CD14-positive monocyte (primary cell): Measurements from ENCODE around the gene RSPO3. TPM values are rescaled to one million over a fixed set of nuclear protein-coding genes. Genes with fewer than 3 reads are reported as not detected.

ENCODE experiments used
- DNase-seq, 3 donors: peaks; one replicate each; pipeline ENCODE4 v3.0.0-alpha.2; 2011 to 2022
- H2AFZ ChIP-seq: 2 replicates; pipeline ENCODE4 v1.6.0; 2012; ENCODE audit warnings: mild to moderate bottlenecking, low read depth, low read length, inconsistent platforms; ENCODE audit not compliant: insufficient read depth, poor library complexity, severe bottlenecking
- H3K27ac ChIP-seq, 2 donors: 1 replicate in 1 of 2; 2 replicates in 1 of 2; pipeline ENCODE4 v1.5.1; 2012 to 2013; ENCODE audit warnings: low read length in 2 of 2, control low read depth in 1 of 2, inconsistent platforms in 1 of 2, low read depth in 1 of 2, mild to moderate bottlenecking in 1 of 2
- H3K27me3 ChIP-seq, 2 donors: one replicate each; pipeline versions ENCODE4 v1.6.0 to v1.6.1; 2011 to 2013; ENCODE audit warnings: low read length in 2 of 2; ENCODE audit not compliant: control insufficient read depth in 2 of 2, insufficient read depth in 2 of 2
- H3K36me3 ChIP-seq, 2 donors: replicated peaks in 1 of 2; 1 replicate in 1 of 2; 2 replicates in 1 of 2; pipeline versions ENCODE4 v1.5.1 to v1.6.1; 2012 to 2013; ENCODE audit warnings: low read length in 2 of 2, control low read depth in 1 of 2, inconsistent platforms in 1 of 2, mild to moderate bottlenecking in 1 of 2; ENCODE audit not compliant: insufficient read depth in 2 of 2, control insufficient read depth in 1 of 2
- H3K4me1 ChIP-seq, 2 donors: 1 replicate in 1 of 2; 2 replicates in 1 of 2; pipeline versions ENCODE4 v1.5.1 to v1.6.1; 2012 to 2013; ENCODE audit warnings: low read length in 2 of 2, control low read depth in 1 of 2, inconsistent platforms in 1 of 2, mild to moderate bottlenecking in 1 of 2, moderate library complexity in 1 of 2; ENCODE audit not compliant: insufficient read depth in 2 of 2, control insufficient read depth in 1 of 2
- H3K4me2 ChIP-seq: replicated peaks from 2 replicates; pipeline ENCODE3; 2012; ENCODE audit warnings: low read length, moderate library complexity, mild to moderate bottlenecking; ENCODE audit not compliant: poor library complexity, severe bottlenecking; ENCODE audit errors: extremely low read depth
- H3K4me3 ChIP-seq, 3 experiments: fragments of 200-600 bp in 1 of 3; sonication (generic) in 1 of 3; replicated peaks in 1 of 3; 1 replicate in 2 of 3; 2 replicates in 1 of 3; pipeline ENCODE4 v1.5.1; 2011 to 2013; ENCODE audit warnings: low read length in 3 of 3, mild to moderate bottlenecking in 3 of 3, control low read depth in 2 of 3, low read depth in 2 of 3, inconsistent platforms in 1 of 3, moderate library complexity in 1 of 3
- H3K79me2 ChIP-seq: 2 replicates; pipeline ENCODE4 v1.6.0; 2012; ENCODE audit warnings: mild to moderate bottlenecking, control low read depth, inconsistent platforms, low read length, moderate library complexity; ENCODE audit not compliant: insufficient read depth
- H3K9ac ChIP-seq: 2 replicates; pipeline ENCODE4 v1.6.0; 2017; ENCODE audit warnings: low read length, mild to moderate bottlenecking; ENCODE audit not compliant: insufficient read depth, poor library complexity, severe bottlenecking
- H3K9me3 ChIP-seq, 2 donors: replicated peaks in 1 of 2; 1 replicate in 1 of 2; 2 replicates in 1 of 2; pipeline versions ENCODE4 v1.5.1 to v1.6.1; 2012 to 2013; ENCODE audit warnings: low read length in 2 of 2, control low read depth in 1 of 2; ENCODE audit not compliant: control insufficient read depth in 1 of 2, insufficient read depth in 1 of 2
- H4K20me1 ChIP-seq: 2 replicates; pipeline ENCODE4 v1.6.0; 2012; ENCODE audit warnings: mild to moderate bottlenecking, low read length, control low read depth, moderate library complexity; ENCODE audit not compliant: insufficient read depth
- H3K27ac Mint-ChIP-seq, 7 donors: one replicate each; pipeline ENCODE4 v1.8.0; 2020; ENCODE audit warnings: mild to moderate bottlenecking in 7 of 7, mixed read lengths in 7 of 7, moderate library complexity in 6 of 7, inconsistent platforms in 2 of 7
- H3K27me3 Mint-ChIP-seq, 3 donors: one replicate each; pipeline ENCODE4 v1.8.0; 2021 to 2022; ENCODE audit warnings: low read depth in 3 of 3, mild to moderate bottlenecking in 3 of 3, mixed read lengths in 3 of 3, moderate library complexity in 3 of 3, inconsistent platforms in 1 of 3
- H3K36me3 Mint-ChIP-seq, 2 donors: one replicate each; pipeline ENCODE4 v1.8.0; 2020; ENCODE audit warnings: mixed read lengths in 2 of 2, inconsistent platforms in 1 of 2, mild to moderate bottlenecking in 1 of 2
- H3K4me1 Mint-ChIP-seq: one replicate; pipeline ENCODE4 v1.8.0; 2020; ENCODE audit warnings: mild to moderate bottlenecking, mixed read lengths
- H3K4me3 Mint-ChIP-seq, 2 donors: one replicate each; pipeline ENCODE4 v1.8.0; 2020; ENCODE audit warnings: mild to moderate bottlenecking in 2 of 2, mixed read lengths in 2 of 2, moderate library complexity in 1 of 2
- H3K9me3 Mint-ChIP-seq, 7 donors: one replicate each; pipeline ENCODE4 v1.8.0; 2020 to 2022; ENCODE audit warnings: mixed read lengths in 7 of 7, mild to moderate bottlenecking in 6 of 7, moderate library complexity in 6 of 7, inconsistent platforms in 2 of 7
- CTCF ChIP-seq: fragments of 200-600 bp; IDR thresholded peaks from one replicate; pipeline ENCODE4 v1.8.0; 2022; ENCODE audit warnings: antibody characterized with exemption, mild to moderate bottlenecking
- WGBS: methylation state at CpG from one replicate; pipeline ENCODE4 v1.1.5; 2013; ENCODE audit warnings: missing lambda C conversion rate; ENCODE audit not compliant: insufficient coverage; 5-methylcytosine and 5-hydroxymethylcytosine counted together
- intact Hi-C, 2 donors: fragments of 100-400 bp; cut with micrococcal nuclease; formaldehyde crosslinking; loops; one replicate each; pipeline versions ENCODE4 v1.15.0 to v1.15.1; 2023
- polyA plus RNA-seq, 3 donors: library from polyadenylated mRNA; depleted of rRNA in 1 of 3; unstranded in 2 of 3; stranded (reverse) in 1 of 3; fragments of 300-500 nt in 2 of 3; fragments of >200 nt in 1 of 3; fragmentation: Illumina TruSeq in 2 of 3; gene quantifications; 1 replicate in 2 of 3; 2 replicates in 1 of 3; pipeline ENCODE4 v1.2.3, GENCODE V29; 2012 to 2021

Gene RSPO3
- polyA plus RNA-seq, 3 donors = not detected

DNA sequence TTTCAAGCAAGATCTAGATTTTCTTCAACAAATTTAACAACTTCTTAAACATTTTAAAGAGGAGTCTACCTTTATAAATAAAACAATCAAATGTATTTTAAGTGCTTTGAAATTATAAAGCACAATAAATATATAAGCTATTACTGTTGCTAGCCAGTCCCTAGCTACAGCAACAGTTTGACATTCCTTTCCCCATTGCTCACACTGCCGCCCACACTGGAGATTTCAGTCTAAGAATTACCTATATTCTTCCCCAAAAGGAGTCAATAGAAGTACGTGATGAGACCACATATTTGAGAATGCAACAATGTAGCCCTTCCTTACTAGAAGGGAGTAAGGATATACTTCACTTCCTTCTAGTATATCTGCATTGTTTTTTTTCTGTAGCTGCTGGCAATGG, 82.8 kb downstream of the RSPO3 start:
- no peaks in the 10 kb centered on the region for H3K79me2 ChIP-seq
- H3K4me1 Mint-ChIP-seq = peaks cover 45% of the 10 kb centered on the region
- TF ChIP-seq CTCF = no peak
- no peak overlapping the region for H3K4me3 Mint-ChIP-seq
- peaks cover 3% of the 10 kb centered on the region in 2 donors for H3K36me3 Mint-ChIP-seq
- no peak overlapping the region for H2AFZ ChIP-seq
- peaks cover 50 to 53% of the 10 kb centered on the region in 2 donors for H3K4me1 ChIP-seq
- no peaks in the 10 kb centered on the region for H3K27me3 Mint-ChIP-seq
- no peak overlapping the region for H3K9ac ChIP-seq
- no CpG with 5 or more reads among the region's 2 CpGs for WGBS
- H3K9me3 ChIP-seq = no peaks in the 10 kb centered on the region
- H3K4me2 ChIP-seq = no peak overlapping the region
- H3K27me3 ChIP-seq = no peaks in the 10 kb centered on the region
- no peak overlapping the region for H3K27ac ChIP-seq
- no peaks in the 10 kb centered on the region for H4K20me1 ChIP-seq
- no peak for DNase-seq
- H3K9me3 Mint-ChIP-seq = peaks cover 0 to 2% (median 0%) of the 10 kb centered on the region in 7 donors
- intact Hi-C loops = loop anchor here in 1 of 2 donors (10.0 kb wide), 1 partner anchor 63 kb away; the partner anchor contains the start of gene RNF146
- no peak overlapping the region for H3K27ac Mint-ChIP-seq
- H3K4me3 ChIP-seq = no peak overlapping the region
- H3K36me3 ChIP-seq = no peaks in the 10 kb centered on the region

DNA sequence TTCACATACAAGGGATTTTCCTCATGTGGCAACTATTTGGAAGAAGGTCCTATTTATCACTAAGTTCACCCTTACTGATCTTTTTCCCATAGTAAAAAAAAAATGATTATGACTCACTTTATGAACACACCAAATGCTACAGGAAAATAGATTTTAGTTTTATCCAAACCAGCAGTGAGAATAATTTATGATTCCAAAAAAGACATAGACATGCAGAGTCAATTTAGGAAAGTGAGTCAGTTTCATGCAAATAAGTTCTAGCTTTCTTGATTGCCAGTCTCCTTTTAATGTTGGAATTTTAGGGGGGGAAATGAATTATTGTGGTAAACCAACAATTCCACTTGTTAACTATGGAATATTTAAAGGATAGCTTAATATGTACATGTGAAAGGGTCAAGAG, 84.2 kb downstream of the RSPO3 start:
- Histone ChIP-seq H3K9me3 (no peaks in the 10 kb centered on the region), H4K20me1 (no peaks in the 10 kb centered on the region), H3K27ac (no peak overlapping the region), H3K79me2 (no peaks in the 10 kb centered on the region), H3K4me2 (no peak overlapping the region), H3K36me3 (no peaks in the 10 kb centered on the region), H3K4me1 (peaks cover 43 to 47% of the 10 kb centered on the region in 2 donors), H3K9ac (no peak overlapping the region), H3K4me3 (no peak overlapping the region), H3K27me3 (no peaks in the 10 kb centered on the region), H2AFZ (no peak overlapping the region)
- Mint-ChIP-seq H3K36me3 (peaks cover 3% of the 10 kb centered on the region in 2 donors), H3K4me1 (peaks cover 43% of the 10 kb centered on the region), H3K27ac (no peak overlapping the region), H3K9me3 (peaks cover 0 to 2% (median 0%) of the 10 kb centered on the region in 7 donors), H3K27me3 (peaks cover 0 to under 1% (median 0%) of the 10 kb centered on the region in 3 donors), H3K4me3 (no peak overlapping the region)
- intact Hi-C loops = loop anchor here in 1 of 2 donors (10.0 kb wide), 1 partner anchor 62 kb away; the partner anchor contains the start of gene RNF146
- no peak for DNase-seq
- TF ChIP-seq CTCF = no peak
